Loucy (cell line): Measurements from ENCODE around the gene RETREG3.

Experiments used
- H2AFZ ChIP-seq: fragments of 200-600 bp; sonication (generic); 2 replicates; pipeline ENCODE4 v1.6.0; 2016; ENCODE audit warnings: antibody characterized with exemption, mild to moderate bottlenecking, low read length, moderate library complexity
- H3F3A ChIP-seq: fragments of 200-600 bp; 2 replicates; pipeline ENCODE4 v1.6.0; 2016; ENCODE audit warnings: antibody characterized with exemption, low read depth, mild to moderate bottlenecking
- H3K27me3 ChIP-seq: fragments of 200-600 bp; sonication (generic); 2 replicates; pipeline ENCODE4 v1.6.1; 2014; ENCODE audit warnings: low read length, mild to moderate bottlenecking; ENCODE audit not compliant: insufficient read depth, poor library complexity, severe bottlenecking
- H3K36me3 ChIP-seq: fragments of 200-600 bp; sonication (generic); 2 replicates; pipeline ENCODE4 v1.6.1; 2016; ENCODE audit warnings: low read length; ENCODE audit not compliant: insufficient read depth
- H3K4me1 ChIP-seq: fragments of 200-600 bp; sonication (generic); 2 replicates; pipeline ENCODE4 v1.5.1; 2014; ENCODE audit warnings: low read length, mild to moderate bottlenecking; ENCODE audit not compliant: insufficient read depth, poor library complexity, severe bottlenecking
- H3K4me2 ChIP-seq: fragments of 200-600 bp; sonication (generic); 2 replicates; pipeline ENCODE4 v1.6.0; 2014; ENCODE audit warnings: antibody characterized with exemption, low read length, low read depth, mild to moderate bottlenecking; ENCODE audit not compliant: poor library complexity, severe bottlenecking
- H3K4me3 ChIP-seq: fragments of 200-600 bp; sonication (generic); 2 replicates; pipeline ENCODE4 v1.5.1; 2014; ENCODE audit warnings: low read length, mild to moderate bottlenecking, mixed read lengths; ENCODE audit not compliant: poor library complexity, severe bottlenecking
- H3K79me2 ChIP-seq: fragments of 200-600 bp; sonication (generic); 2 replicates; pipeline ENCODE4 v1.6.1; 2014; ENCODE audit warnings: low read length; ENCODE audit not compliant: insufficient read depth
- H3K9ac ChIP-seq: fragments of 200-600 bp; sonication (generic); 2 replicates; pipeline ENCODE4 v1.6.0; 2014; ENCODE audit warnings: mild to moderate bottlenecking, low read depth, low read length, moderate library complexity; ENCODE audit not compliant: poor library complexity, severe bottlenecking
- H3K9me2 ChIP-seq: fragments of 200-600 bp; sonication (generic); replicated peaks from 2 replicates; pipeline ENCODE4 v1.6.1; 2016; ENCODE audit warnings: low read depth, low read length, mixed read lengths
- H3K9me3 ChIP-seq: fragments of 200-600 bp; sonication (generic); 2 replicates; pipeline ENCODE4 v1.6.1; 2014; ENCODE audit warnings: mild to moderate bottlenecking, antibody characterized with exemption, low read length, low read depth; ENCODE audit not compliant: insufficient read depth
- H4K20me1 ChIP-seq: fragments of 200-600 bp; sonication (generic); 2 replicates; pipeline ENCODE4 v1.6.0; 2014; ENCODE audit warnings: antibody characterized with exemption, low read length, mild to moderate bottlenecking; ENCODE audit not compliant: insufficient read depth, poor library complexity, severe bottlenecking
- CTCF ChIP-seq: fragments of 200-600 bp; sonication (generic); conservative IDR thresholded peaks from 2 replicates; pipeline ENCODE4 v1.5.1; 2014; ENCODE audit warnings: mild to moderate bottlenecking, antibody characterized with exemption, low read length
- EZH2phosphoT487 ChIP-seq: fragments of 200-600 bp; IDR thresholded peaks from 2 replicates; pipeline ENCODE4 v1.6.1; 2018; ENCODE audit warnings: antibody characterized with exemption, mild to moderate bottlenecking, moderate library complexity, borderline replicate concordance

The RETREG3 gene

GRCh38 chr17:42573095-42573494, 36.1 kb downstream of the RETREG3 start:
- H3K9me3 ChIP-seq = no peaks in the 10 kb centered on the region
- TF ChIP-seq EZH2phosphoT487 = no peak
- TF ChIP-seq CTCF = no peak
- H3K9me2 ChIP-seq = no peaks in the 10 kb centered on the region
- H3K4me3 ChIP-seq = no peak overlapping the region
- no peak overlapping the region for H2AFZ ChIP-seq
- H4K20me1 ChIP-seq = peaks cover 15% of the 10 kb centered on the region
- H3K4me1 ChIP-seq = peaks cover 24% of the 10 kb centered on the region
- no peak overlapping the region for H3K9ac ChIP-seq
- peaks cover 46% of the 10 kb centered on the region; the same call in 1 of the 2 replicates for H3K36me3 ChIP-seq
- H3K27me3 ChIP-seq = no peaks in the 10 kb centered on the region
- no peak overlapping the region for H3K4me2 ChIP-seq
- peaks cover 56% of the 10 kb centered on the region for H3K79me2 ChIP-seq
- H3F3A ChIP-seq = no peaks in the 10 kb centered on the region; the same call in 1 of the 2 replicates

GRCh38 chr17:42571435-42572225, 37.5 kb downstream of the RETREG3 start:
- Histone ChIP-seq H3F3A (no peaks in the 10 kb centered on the region), H3K4me1 (peaks cover 25% of the 10 kb centered on the region), H3K9me2 (no peaks in the 10 kb centered on the region), H2AFZ (no peak overlapping the region), H3K9ac (no peak overlapping the region), H3K36me3 (peaks cover 46% of the 10 kb centered on the region; the same call in 1 of the 2 replicates), H3K27me3 (no peaks in the 10 kb centered on the region), H3K9me3 (no peaks in the 10 kb centered on the region), H3K4me2 (no peak overlapping the region), H3K4me3 (no peak overlapping the region), H4K20me1 (peaks cover 18% of the 10 kb centered on the region), H3K79me2 (peaks cover 58% of the 10 kb centered on the region)
- TF ChIP-seq EZH2phosphoT487 (no peak), CTCF (no peak)

- Histone ChIP-seq H3K79me2 (peaks cover 70% of the 10 kb centered on the region), H3K9me3 (no peaks in the 10 kb centered on the region), H3K4me2 (peak overlapping the region; percentile 83), H2AFZ (no peak overlapping the region), H3F3A (no peaks in the 10 kb centered on the region; the same call in 1 of the 2 replicates), H3K9me2 (no peaks in the 10 kb centered on the region), H3K4me3 (peak overlapping the region; percentile 87), H3K27me3 (no peaks in the 10 kb centered on the region), H4K20me1 (peaks cover 18% of the 10 kb centered on the region), H3K9ac (peak overlapping the region; percentile 92), H3K36me3 (peaks cover 48% of the 10 kb centered on the region; the same call in 1 of the 2 replicates), H3K4me1 (peaks cover 34% of the 10 kb centered on the region)
- TF ChIP-seq CTCF (no peak), EZH2phosphoT487 (no peak)
Observed at GRCh38 chr17:42568341-42569111, 40.6 kb downstream of the RETREG3 start.
